ENCODE data around the gene EFCAB6. TPM values are rescaled to one million over a fixed set of nuclear protein-coding genes. Genes with fewer than 3 reads are reported as not detected.

Gene EFCAB6
- polyA plus RNA-seq, 3 donors: not detected

- TF ChIP-seq CTCF (IDR thresholded peaks at IDR 0.05): no peak
- H3K36me3 Mint-ChIP-seq: no peaks in the 10 kb centered on the region
- Histone ChIP-seq H3K79me2 (ENCODE audit: insufficient read depth, low read length) (no peaks in the 10 kb centered on the region), H3K4me3 (replicated peaks in 1 of 3; ENCODE audit: low read depth in 2 of 3, low read length in 3 of 3) (no peak overlapping the region), H3K36me3 (replicated peaks in 1 of 2; ENCODE audit: control insufficient read depth in 1 of 2, insufficient read depth in 2 of 2, low read length in 2 of 2) (no peaks in the 10 kb centered on the region), H3K9me3 (replicated peaks in 1 of 2; ENCODE audit: control insufficient read depth in 1 of 2, insufficient read depth in 1 of 2, low read length in 2 of 2) (no peaks in the 10 kb centered on the region), H4K20me1 (ENCODE audit: insufficient read depth, low read length) (no peaks in the 10 kb centered on the region), H3K4me1 (ENCODE audit: control insufficient read depth in 1 of 2, insufficient read depth in 2 of 2, low read length in 2 of 2) (no peaks in the 10 kb centered on the region), H3K27ac (ENCODE audit: low read depth in 1 of 2, low read length in 2 of 2) (no peak overlapping the region), H2AFZ (ENCODE audit: insufficient read depth, low read depth, low read length, poor library complexity, severe bottlenecking) (no peak overlapping the region), H3K27me3 (ENCODE audit: control insufficient read depth in 2 of 2, insufficient read depth in 2 of 2, low read length in 2 of 2) (peaks cover 0 to 2% of the 10 kb centered on the region in 2 donors), H3K4me2 (replicated peaks; ENCODE audit: extremely low read depth, low read length, poor library complexity, severe bottlenecking) (no peak overlapping the region), H3K9ac (ENCODE audit: insufficient read depth, low read length, poor library complexity, severe bottlenecking) (no peak overlapping the region)
- no peak for DNase-seq
- no peaks in the 10 kb centered on the region for H3K9me3 Mint-ChIP-seq
- peaks cover 0 to 7% (median 3%) of the 10 kb centered on the region in 3 donors for H3K27me3 Mint-ChIP-seq (ENCODE audit: low read depth in 3 of 3)
- H3K4me3 Mint-ChIP-seq: no peak overlapping the region
- intact Hi-C loops (cut with micrococcal nuclease): no loop called here
- no peak overlapping the region for H3K27ac Mint-ChIP-seq
- 95% methylated on average over 11 of the region's 13 CpGs for WGBS (ENCODE audit: insufficient coverage)
- no peaks in the 10 kb centered on the region for H3K4me1 Mint-ChIP-seq
Observed at GRCh38 chr22:43745783-43746356, 66.2 kb downstream of the EFCAB6 start.

GRCh38 chr22:43745411-43745770, 66.7 kb downstream of the EFCAB6 start:
- H3K9me3 ChIP-seq (replicated peaks in 1 of 2; ENCODE audit: control insufficient read depth in 1 of 2, insufficient read depth in 1 of 2, low read length in 2 of 2): no peaks in the 10 kb centered on the region
- H3K4me1 ChIP-seq (ENCODE audit: control insufficient read depth in 1 of 2, insufficient read depth in 2 of 2, low read length in 2 of 2): no peaks in the 10 kb centered on the region
- intact Hi-C loops (cut with micrococcal nuclease): no loop called here
- H3K4me2 ChIP-seq (replicated peaks; ENCODE audit: extremely low read depth, low read length, poor library complexity, severe bottlenecking): no peak overlapping the region
- H3K27me3 ChIP-seq (ENCODE audit: control insufficient read depth in 2 of 2, insufficient read depth in 2 of 2, low read length in 2 of 2): no peaks in the 10 kb centered on the region
- H2AFZ ChIP-seq (ENCODE audit: insufficient read depth, low read depth, low read length, poor library complexity, severe bottlenecking): no peak overlapping the region
- H3K79me2 ChIP-seq (ENCODE audit: insufficient read depth, low read length): no peaks in the 10 kb centered on the region
- H4K20me1 ChIP-seq (ENCODE audit: insufficient read depth, low read length): no peaks in the 10 kb centered on the region
- no peak overlapping the region for H3K9ac ChIP-seq (ENCODE audit: insufficient read depth, low read length, poor library complexity, severe bottlenecking)
- Mint-ChIP-seq H3K27me3 (ENCODE audit: low read depth in 3 of 3) (peaks cover 0 to 7% (median 3%) of the 10 kb centered on the region in 3 donors), H3K36me3 (no peaks in the 10 kb centered on the region), H3K9me3 (no peaks in the 10 kb centered on the region), H3K4me3 (no peak overlapping the region), H3K4me1 (no peaks in the 10 kb centered on the region), H3K27ac (no peak overlapping the region)
- no peaks in the 10 kb centered on the region for H3K36me3 ChIP-seq (replicated peaks in 1 of 2; ENCODE audit: control insufficient read depth in 1 of 2, insufficient read depth in 2 of 2, low read length in 2 of 2)
- no peak overlapping the region for H3K27ac ChIP-seq (ENCODE audit: low read depth in 1 of 2, low read length in 2 of 2)
- no peak for TF ChIP-seq CTCF (IDR thresholded peaks at IDR 0.05)
- WGBS (ENCODE audit: insufficient coverage): no CpG with 5 or more reads among the region's 7 CpGs
- no peak overlapping the region for H3K4me3 ChIP-seq (replicated peaks in 1 of 3; ENCODE audit: low read depth in 2 of 3, low read length in 3 of 3)
- no peak for DNase-seq

Data from CD14-positive monocyte (primary cell).